ENCODE data around the gene SGCB. TPM values are rescaled to one million over a fixed set of nuclear protein-coding genes. Genes with fewer than 3 reads are reported as not detected.

SGCB gene
- total RNA-seq, 1 donor from 2014 or later: 26.5 TPM

DNA sequence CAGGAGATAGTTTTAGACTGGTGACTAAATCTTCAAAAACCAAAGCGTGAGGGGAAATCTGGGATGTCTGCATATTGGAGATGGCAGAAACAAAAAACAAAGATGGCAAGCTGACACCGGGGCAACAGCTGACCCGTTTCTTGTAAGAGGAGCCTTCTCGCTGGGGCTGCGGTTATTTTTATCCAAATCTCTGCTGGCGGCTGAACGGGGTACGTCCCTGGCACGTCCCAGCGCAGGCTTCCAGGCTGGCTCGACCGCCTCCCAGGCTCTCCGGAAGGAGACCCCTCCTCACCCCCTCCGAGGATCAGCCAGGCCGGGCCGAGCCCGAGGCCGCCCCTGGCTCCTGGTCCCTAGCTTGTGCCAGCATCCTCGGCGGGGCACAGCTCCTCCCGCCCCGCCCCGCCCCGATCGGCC lies 403 bp downstream of the SGCB start:
- intact Hi-C loops (cut with DNase I): loop anchor here (5.0 kb wide), 1 partner anchor 195 kb away; the partner anchor contains the start of gene DCUN1D4
- peak overlapping the region; percentile 73 for H3K27ac ChIP-seq
- peak overlapping the region; percentile 80 to 95 for H3K4me3 ChIP-seq
- H3K9me3 ChIP-seq: no peaks in the 10 kb centered on the region
- no peak for DNase-seq (ENCODE audit: extremely low spot score in 2 of 2)
- peaks cover 42% of the 10 kb centered on the region for H3K4me1 ChIP-seq
- peaks cover 0 to 3% of the 10 kb centered on the region in 2 donors for H3K36me3 ChIP-seq
- no peaks in the 10 kb centered on the region for H3K27me3 ChIP-seq
- no peak for TF ChIP-seq POLR2A (IDR thresholded peaks at IDR 0.05)
- no peak for TF ChIP-seq POLR2AphosphoS5 (IDR thresholded peaks at IDR 0.05; ENCODE audit: insufficient read depth in 1 of 2, low read depth in 1 of 2)
- no peak for TF ChIP-seq CTCF (IDR thresholded peaks at IDR 0.05)

- no peak overlapping the region for H3K27ac ChIP-seq
- no peaks in the 10 kb centered on the region for H3K9me3 ChIP-seq
- no peaks in the 10 kb centered on the region for H3K27me3 ChIP-seq
- TF ChIP-seq CTCF (IDR thresholded peaks at IDR 0.05) (no peak), POLR2A (IDR thresholded peaks at IDR 0.05) (no peak), POLR2AphosphoS5 (IDR thresholded peaks at IDR 0.05; ENCODE audit: insufficient read depth in 1 of 2, low read depth in 1 of 2) (no peak)
- H3K36me3 ChIP-seq: peaks cover 0 to 4% of the 10 kb centered on the region in 2 donors
- no peak for DNase-seq (ENCODE audit: extremely low spot score in 2 of 2)
- H3K4me3 ChIP-seq: peak overlapping the region; percentile 80 to 95
- peaks cover 45% of the 10 kb centered on the region for H3K4me1 ChIP-seq
- intact Hi-C loops (cut with DNase I): loop anchor here (5.0 kb wide), 1 partner anchor 195 kb away; the partner anchor contains the start of gene DCUN1D4
These were observed 1.1 kb downstream of the SGCB start for GRCh38 chr4:52036886-52037530.

DNA sequence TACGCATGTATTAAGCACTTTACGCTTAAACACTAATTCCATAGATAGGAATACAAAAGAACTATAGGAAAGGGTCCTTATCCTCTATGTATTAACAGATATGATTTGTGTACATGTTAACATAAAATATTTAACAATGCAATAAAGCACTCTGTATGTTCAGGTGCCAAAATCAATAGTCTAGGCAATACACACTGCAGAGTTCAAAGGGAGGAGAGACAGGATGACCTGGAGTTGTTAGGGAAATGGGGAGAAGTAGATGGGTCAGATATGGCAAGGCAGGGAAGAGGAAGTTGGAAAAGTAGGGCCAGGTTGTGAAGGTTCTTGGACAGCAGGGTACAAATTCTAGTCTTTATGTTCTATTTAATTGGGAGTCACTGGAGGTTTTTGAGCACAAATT lies 2.9 kb downstream of the SGCB start:
- no peak for DNase-seq (ENCODE audit: extremely low spot score in 2 of 2)

GRCh38 chr4:52032005-52032404 lies 6.1 kb downstream of the SGCB start:
- intact Hi-C loops (cut with DNase I): no loop called here

More for the DNA sequence above, 2.9 kb downstream of the SGCB start:
- Histone ChIP-seq H3K4me3 (no peak overlapping the region), H3K4me1 (peaks cover 45% of the 10 kb centered on the region), H3K27ac (no peak overlapping the region), H3K9me3 (no peaks in the 10 kb centered on the region), H3K27me3 (no peaks in the 10 kb centered on the region), H3K36me3 (peaks cover 0 to 4% of the 10 kb centered on the region in 2 donors)
- intact Hi-C loops (cut with DNase I): loop anchor here (5.0 kb wide), 1 partner anchor 193 kb away; the partner anchor contains the start of gene DCUN1D4
- TF ChIP-seq CTCF (IDR thresholded peaks at IDR 0.05) (no peak), POLR2A (IDR thresholded peaks at IDR 0.05) (no peak), POLR2AphosphoS5 (IDR thresholded peaks at IDR 0.05; ENCODE audit: insufficient read depth in 1 of 2, low read depth in 1 of 2) (no peak)

More at GRCh38 chr4:52032005-52032404, 6.1 kb downstream of the SGCB start:
- Histone ChIP-seq H3K9me3 (no peaks in the 10 kb centered on the region), H3K36me3 (peaks cover 0 to 22% of the 10 kb centered on the region in 2 donors), H3K27me3 (no peaks in the 10 kb centered on the region), H3K4me3 (no peak overlapping the region), H3K27ac (no peak overlapping the region), H3K4me1 (peaks cover 39% of the 10 kb centered on the region)
- DNase-seq (ENCODE audit: extremely low spot score in 2 of 2): no peak
- TF ChIP-seq POLR2A (IDR thresholded peaks at IDR 0.05) (no peak), CTCF (IDR thresholded peaks at IDR 0.05) (no peak), POLR2AphosphoS5 (IDR thresholded peaks at IDR 0.05; ENCODE audit: insufficient read depth in 1 of 2, low read depth in 1 of 2) (no peak)
